ENCODE results near the gene C3orf18. TPM values are rescaled to one million over a fixed set of nuclear protein-coding genes. Genes with fewer than 3 reads are reported as not detected.

Gene C3orf18
- total RNA-seq, 3 donors from 2014 or later, result 1.5 to 14.1 (median 2.5) TPM

GRCh38 chr3:50562861-50563260, 4.7 kb downstream of the C3orf18 start:
- Histone ChIP-seq H3K36me3 (ENCODE audit: low read depth) (no peaks in the 10 kb centered on the region), H3K9me3 (no peaks in the 10 kb centered on the region), H3K4me1 (ENCODE audit: low read depth) (peaks cover 5% of the 10 kb centered on the region), H3K4me3 (no peak overlapping the region)
- ATAC-seq, result no peak
- intact Hi-C loops (cut with DNase I, micrococcal nuclease), result no loop called here
- TF ChIP-seq CTCF (IDR thresholded peaks at IDR 0.05), result no peak
- DNase-seq, result no peak

GRCh38 chr3:50559702-50560101, 7.8 kb downstream of the C3orf18 start:
- Histone ChIP-seq H3K4me3 (no peak overlapping the region), H3K36me3 (ENCODE audit: low read depth) (no peaks in the 10 kb centered on the region), H3K9me3 (no peaks in the 10 kb centered on the region), H3K4me1 (ENCODE audit: low read depth) (no peaks in the 10 kb centered on the region)
- intact Hi-C loops (cut with DNase I, micrococcal nuclease), result no loop called here
- ATAC-seq (peak; percentile 11), DNase-seq (no peak)
- no peak for TF ChIP-seq CTCF (IDR thresholded peaks at IDR 0.05)

GRCh38 chr3:50557915-50558314, 9.6 kb downstream of the C3orf18 start:
- no peak for DNase-seq
- Histone ChIP-seq H3K36me3 (ENCODE audit: low read depth) (no peaks in the 10 kb centered on the region), H3K4me1 (ENCODE audit: low read depth) (no peaks in the 10 kb centered on the region), H3K9me3 (no peaks in the 10 kb centered on the region), H3K4me3 (no peak overlapping the region)
- TF ChIP-seq CTCF (IDR thresholded peaks at IDR 0.05), result no peak
- ATAC-seq, result no peak
- intact Hi-C loops (cut with DNase I, micrococcal nuclease), result no loop called here

GRCh38 chr3:50557106-50557505, 10.4 kb downstream of the C3orf18 start:
- no peaks in the 10 kb centered on the region for H3K36me3 ChIP-seq (ENCODE audit: low read depth)
- no peak overlapping the region for H3K4me3 ChIP-seq
- H3K9me3 ChIP-seq, result no peaks in the 10 kb centered on the region
- no peaks in the 10 kb centered on the region for H3K4me1 ChIP-seq (ENCODE audit: low read depth)
- ATAC-seq, result no peak
- intact Hi-C loops (cut with DNase I, micrococcal nuclease), result no loop called here
- TF ChIP-seq CTCF (IDR thresholded peaks at IDR 0.05), result no peak
- DNase-seq, result no peak

GRCh38 chr3:50554553-50554952, 13.0 kb downstream of the C3orf18 start:
- no peaks in the 10 kb centered on the region for H3K4me1 ChIP-seq (ENCODE audit: low read depth)
- intact Hi-C loops (cut with DNase I, micrococcal nuclease), result no loop called here
- peak; percentile 19 for ATAC-seq
- DNase-seq, result no peak
- no peak overlapping the region for H3K4me3 ChIP-seq
- no peak for TF ChIP-seq CTCF (IDR thresholded peaks at IDR 0.05)
- no peaks in the 10 kb centered on the region for H3K36me3 ChIP-seq (ENCODE audit: low read depth)
- no peaks in the 10 kb centered on the region for H3K9me3 ChIP-seq

- Histone ChIP-seq H3K4me3 (no peak overlapping the region), H3K9me3 (no peaks in the 10 kb centered on the region), H3K4me1 (ENCODE audit: low read depth) (no peaks in the 10 kb centered on the region), H3K36me3 (ENCODE audit: low read depth) (no peaks in the 10 kb centered on the region)
- no peak for TF ChIP-seq CTCF (IDR thresholded peaks at IDR 0.05)
- ATAC-seq (no peak), DNase-seq (no peak)
- intact Hi-C loops (cut with DNase I, micrococcal nuclease), result no loop called here
These were observed 14.9 kb downstream of the C3orf18 start for GRCh38 chr3:50552598-50552997.
